Activated CD4-positive, alpha-beta T cell treated with anti-CD3 and anti-CD28 coated beads, Interleukin-2, amount 50 U/mL, for 1 hour (primary cell): ENCODE results near the gene MYL9.
"Not testable (repeated sequence)": the region's sequence is repeated elsewhere in the genome, so short reads cannot be mapped to it uniquely, and the experiment has no call there.

Experiments used
- DNase-seq: peaks from one replicate; pipeline ENCODE4 v3.0.0-alpha.2; 2020

Gene MYL9

GRCh38 chr20:36541227-36541767 is at the start of gene MYL9:
TSS of gene MYL9 (plus strand) at chr20:36541519. CDS start at chr20:36544885, 3,366 bp downstream.
- DNase-seq, result no peak

DNA sequence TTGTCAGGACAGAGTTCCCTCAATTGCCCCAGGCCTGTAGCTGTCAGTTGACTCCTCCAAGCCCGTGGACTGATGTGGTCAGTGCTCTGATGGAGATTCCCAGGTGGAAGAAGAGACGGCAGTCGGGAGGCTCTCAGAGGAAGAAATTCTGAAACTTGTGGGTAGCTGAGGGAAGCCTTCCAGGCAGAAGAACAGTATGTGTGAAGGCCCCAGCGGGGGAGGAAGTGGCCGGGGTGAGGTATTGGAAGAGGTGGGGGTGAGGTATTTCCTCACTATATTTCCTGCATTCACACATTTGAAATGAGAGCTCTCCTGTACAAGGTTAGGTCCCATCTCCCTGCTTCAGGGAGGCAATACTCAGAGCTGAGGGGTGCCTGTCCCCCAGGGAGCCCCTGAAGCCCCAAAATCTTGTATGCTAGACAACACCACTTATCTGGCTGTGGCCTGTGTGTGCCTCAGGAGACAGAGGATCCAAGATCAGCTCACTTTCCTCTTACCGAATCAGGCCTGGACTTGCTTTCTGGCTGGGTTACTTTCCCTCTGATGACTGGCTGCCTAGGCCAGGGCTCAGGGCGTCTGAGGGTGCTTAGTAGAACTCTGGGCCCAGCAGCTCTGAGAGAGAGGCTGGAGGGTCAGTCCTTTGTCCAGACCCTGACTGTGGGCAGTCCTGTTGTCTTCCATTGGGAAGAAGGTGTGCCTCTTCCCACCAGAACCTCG is 49.3 kb upstream of the MYL9 start:
- DNase-seq, result peak; percentile 46

- no peak for DNase-seq
These were observed 48.1 kb upstream of the MYL9 start for GRCh38 chr20:36493051-36493800.

GRCh38 chr20:36493801-36494114 is 47.6 kb upstream of the MYL9 start:
- no peak for DNase-seq

DNA sequence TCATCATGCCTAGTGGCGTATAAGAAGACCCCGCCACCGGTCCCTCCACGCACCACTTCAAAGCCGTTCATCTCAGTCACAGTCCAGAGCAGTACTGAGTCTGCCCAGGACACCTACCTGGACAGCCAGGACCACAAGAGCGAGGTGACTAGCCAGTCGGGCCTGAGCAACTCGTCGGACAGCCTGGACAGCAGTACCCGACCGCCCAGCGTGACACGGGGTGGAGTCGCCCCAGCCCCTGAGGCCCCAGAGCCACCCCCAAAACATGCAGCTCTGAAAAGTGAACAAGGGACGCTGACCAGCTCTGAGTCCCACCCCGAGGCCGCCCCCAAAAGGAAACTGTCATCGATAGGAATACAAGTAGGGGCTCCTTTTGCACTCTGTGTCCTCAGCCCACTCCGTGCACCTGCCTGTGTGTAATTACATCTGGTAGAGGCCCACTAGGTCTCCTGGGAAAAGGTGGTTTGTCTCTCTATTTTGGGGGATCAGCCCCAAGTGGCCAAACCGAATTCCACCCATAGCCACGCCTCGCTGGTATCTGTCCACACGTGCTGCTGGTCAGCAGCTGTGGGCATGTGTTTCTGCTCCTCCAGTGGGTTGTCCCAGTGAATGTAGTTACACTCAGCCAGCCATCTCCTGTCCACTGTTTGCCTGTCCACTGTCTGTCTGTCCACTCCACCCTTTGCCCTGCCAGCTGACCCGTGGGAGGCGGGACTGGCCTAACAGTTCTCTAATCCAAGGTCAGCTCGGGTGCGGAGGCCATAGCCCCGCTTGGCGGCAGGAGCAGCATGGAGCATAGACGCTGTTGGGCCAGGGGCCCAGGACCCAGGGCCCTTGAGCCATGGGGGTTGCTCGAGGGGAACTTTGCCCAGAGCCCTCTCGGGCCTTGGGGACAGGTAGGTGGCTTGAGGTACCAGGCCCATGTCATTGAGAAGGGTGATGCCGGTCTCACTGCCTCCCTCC is 44.3 kb upstream of the MYL9 start:
- no peak for DNase-seq

DNA sequence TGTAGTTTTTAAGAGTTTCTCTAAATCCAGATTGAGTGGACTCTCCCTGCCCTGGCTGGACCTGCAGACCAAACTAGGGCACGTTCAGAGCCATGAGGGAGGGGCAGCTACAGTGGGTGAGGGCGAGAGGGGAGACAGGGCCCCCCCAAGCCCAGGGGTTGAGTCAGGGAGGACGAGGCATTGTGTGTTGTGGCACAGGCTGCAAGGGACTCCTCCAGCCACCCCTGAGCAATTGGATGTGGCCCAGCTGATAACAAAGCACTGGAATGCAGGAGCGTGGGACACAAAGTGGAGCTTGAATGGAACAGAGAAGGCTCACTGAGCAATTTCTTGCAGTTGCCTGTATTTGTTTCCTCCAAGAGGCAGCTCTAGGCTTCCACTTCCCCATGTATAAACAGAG is 43.5 kb upstream of the MYL9 start:
- no peak for DNase-seq

DNA sequence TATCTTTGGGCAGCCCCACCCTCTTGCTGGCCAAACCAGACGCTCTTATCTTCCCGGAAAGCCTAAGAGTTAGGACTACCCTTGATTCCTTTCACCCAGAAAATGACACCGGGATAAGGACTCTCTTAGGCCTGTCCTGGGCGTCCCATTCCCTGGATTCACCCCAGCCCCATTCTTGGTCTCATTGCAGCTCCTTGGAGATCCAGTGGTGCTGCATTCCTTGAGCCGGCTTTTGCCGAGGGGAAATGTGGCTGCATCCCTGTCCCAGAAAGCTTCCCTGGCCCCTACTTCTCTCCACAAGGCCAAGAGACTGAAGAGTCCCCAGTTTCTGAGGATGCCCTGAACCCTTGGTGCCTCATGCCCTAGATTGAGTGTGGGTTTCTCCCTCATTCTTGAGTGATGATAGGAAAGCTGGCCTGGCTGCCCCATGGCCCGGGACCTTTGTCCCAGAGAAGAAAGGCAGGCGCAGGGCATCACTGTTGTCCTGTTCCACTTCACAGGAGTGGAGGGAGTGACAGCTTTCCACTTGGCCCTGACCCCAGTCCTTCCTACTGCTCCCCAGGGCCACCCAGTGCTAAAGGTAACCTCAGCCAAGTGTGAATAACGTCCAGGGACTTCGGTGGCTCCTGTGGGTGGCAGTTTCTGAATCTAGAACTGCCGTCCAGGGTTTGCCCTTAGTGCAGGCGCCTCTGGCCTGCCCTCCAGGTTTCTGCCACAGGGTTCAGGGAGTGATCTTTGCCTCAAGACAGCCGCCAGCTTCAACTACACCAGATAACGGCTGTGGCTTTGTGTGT is 42.7 kb upstream of the MYL9 start:
- DNase-seq, result no peak

GRCh38 chr20:36499211-36499610 is 42.1 kb upstream of the MYL9 start:
- DNase-seq, result no peak

- no peak for DNase-seq
These were observed 41.4 kb upstream of the MYL9 start for GRCh38 chr20:36499723-36500501.

- DNase-seq, result no peak
These were observed 39.8 kb upstream of the MYL9 start for GRCh38 chr20:36501367-36502006.

GRCh38 chr20:36504295-36504694 is 37.0 kb upstream of the MYL9 start:
- no peak for DNase-seq

- DNase-seq, result no peak
These were observed 35.1 kb upstream of the MYL9 start for GRCh38 chr20:36506253-36506652.

- DNase-seq, result no peak
These were observed 33.6 kb upstream of the MYL9 start for GRCh38 chr20:36507746-36508145.

- no peak for DNase-seq
These were observed 22.2 kb upstream of the MYL9 start for GRCh38 chr20:36519012-36519719.

DNA sequence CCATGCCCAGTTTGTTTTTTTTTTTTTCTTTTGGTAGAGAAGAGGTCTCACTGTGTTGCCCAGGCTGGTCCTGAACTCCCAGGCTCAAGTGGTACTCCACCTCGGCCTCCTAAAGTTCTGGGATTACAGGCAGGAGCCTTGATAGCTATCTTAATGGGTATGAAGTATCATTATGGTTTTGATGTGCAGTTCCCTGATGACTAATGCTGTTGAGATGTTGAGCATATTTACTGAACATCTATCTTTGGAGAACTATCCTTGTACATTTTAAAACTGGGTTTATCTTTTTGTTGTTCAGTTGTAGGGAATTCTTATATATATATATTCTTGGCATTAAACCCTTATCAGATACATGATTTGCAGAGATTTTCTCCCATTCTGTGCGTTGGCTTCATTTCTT is 21.4 kb upstream of the MYL9 start:
- no peak for DNase-seq

GRCh38 chr20:36521526-36521925 is 19.8 kb upstream of the MYL9 start:
- no peak for DNase-seq

DNA sequence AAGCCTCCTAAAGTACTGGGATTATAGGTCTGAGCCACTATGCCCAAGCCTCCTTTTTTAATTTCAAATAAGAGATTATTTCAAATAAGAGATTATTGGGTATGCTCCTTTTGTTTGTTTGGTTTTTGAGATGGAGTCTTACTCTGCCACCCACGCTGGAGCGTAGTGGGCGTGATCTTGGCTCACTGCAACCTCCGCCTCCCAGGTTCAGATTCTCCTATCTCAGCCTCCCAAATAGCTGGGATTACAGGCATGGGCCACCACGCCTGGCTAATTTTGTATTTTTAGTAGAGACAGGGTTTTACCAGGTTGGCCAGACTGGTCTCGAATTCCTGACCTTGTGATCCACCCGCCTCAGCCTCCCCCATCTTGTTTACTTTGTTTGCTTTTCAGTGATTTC is 18.9 kb upstream of the MYL9 start:
- DNase-seq, result not testable (repeated sequence)

GRCh38 chr20:36523341-36523740 is 18.0 kb upstream of the MYL9 start:
- no peak for DNase-seq

GRCh38 chr20:36525620-36526365 is 15.5 kb upstream of the MYL9 start:
- DNase-seq, result no peak
